A549 (cell line): ENCODE measurements around the gene ZBTB42. TPM values are rescaled to one million over a fixed set of nuclear protein-coding genes. Genes with fewer than 3 reads are reported as not detected.
A peak's percentile ranks its signal among the peaks of the same experiment; 100 is the strongest.

Source experiments
- ATAC-seq, 2 experiments: fragments of 200-7000 bp in 1 of 2; fragments of >200 bp in 1 of 2; cut with Nextera tagmentation in 1 of 2; cut with Tn5 transposase in 1 of 2; 3 replicates each; pipeline versions ENCODE4 v1.8.0 to v1.9.1; 2018 to 2020; ENCODE audit warnings: mild to moderate bottlenecking in 1 of 2, moderate library complexity in 1 of 2
- CTCF ChIA-PET: fragments of 300-600 bp; sonication (Branson Sonifier 250); formaldehyde crosslinking; extraction: SDS; loops from one replicate; lab custom pipeline; 2021; ENCODE audit warnings: antibody characterized with exemption, inconsistent platforms; lab: Yijun Ruan, JAX
- POLR2A ChIA-PET: fragments of 350-600 bp; formaldehyde crosslinking; extraction: SDS; loops from one replicate; lab custom pipeline; 2021; ENCODE audit warnings: antibody characterized with exemption, inconsistent platforms; lab: Yijun Ruan, JAX
- DNase-seq, 2 experiments: peaks; one replicate each; pipeline versions ENCODE4 v3.0.0 to v3.0.0-alpha.2; 2011 to 2016; ENCODE audit warnings: low read depth in 1 of 2, low spot score in 1 of 2
- FAIRE-seq: peaks from 2 replicates; lab custom pipeline; 2011; peaks lifted over from hg19 to GRCh38; lab: Jason Lieb, UNC
- H3K27ac ChIP-seq, 2 experiments: fragments of >200 bp; sonication (Bioruptor Twin); formaldehyde crosslinking; 3 replicates each; pipeline ENCODE4 v1.5.1; 2016 to 2017
- H3K4me1 ChIP-seq: fragments of >200 bp; sonication (Bioruptor Twin); formaldehyde crosslinking; 3 replicates; pipeline ENCODE4 v1.6.1; 2016
- H3K4me2 ChIP-seq: fragments of >200 bp; sonication (Bioruptor Twin); formaldehyde crosslinking; 3 replicates; pipeline ENCODE4 v1.6.1; 2016
- H3K4me3 ChIP-seq: fragments of >200 bp; sonication (Bioruptor Twin); formaldehyde crosslinking; 3 replicates; pipeline ENCODE4 v1.5.1; 2016
- H3K9me3 ChIP-seq: fragments of >200 bp; sonication (Bioruptor Twin); formaldehyde crosslinking; 3 replicates; pipeline ENCODE4 v1.6.1; 2016
- BCL3 ChIP-seq: fragments of >200 bp; sonication (Bioruptor Twin); formaldehyde crosslinking; IDR thresholded peaks from 3 replicates; pipeline ENCODE4 v1.6.1; 2016
- BHLHE40 ChIP-seq: IDR thresholded peaks from 2 replicates; pipeline ENCODE4 v1.6.1; 2012; ENCODE audit warnings: low read depth, low read length, inconsistent platforms
- CEBPB ChIP-seq, 2 experiments: fragments of >200 bp in 1 of 2; sonication (Bioruptor Twin) in 1 of 2; formaldehyde crosslinking in 1 of 2; IDR thresholded peaks; 2 replicates each; pipeline ENCODE4 v1.6.1; 2012 to 2016
- CHD4 ChIP-seq: fragments of 200-600 bp; sonication (generic); IDR thresholded peaks from 2 replicates; pipeline ENCODE4 v1.6.1; 2016; ENCODE audit warnings: antibody characterized with exemption, mild to moderate bottlenecking, borderline replicate concordance
- CTCF ChIP-seq: fragments of >200 bp; sonication (Bioruptor Twin); formaldehyde crosslinking; IDR thresholded peaks from 3 replicates; pipeline ENCODE4 v1.5.1; 2016
- EHMT2 ChIP-seq: fragments of 200-600 bp; sonication (generic); IDR thresholded peaks from 2 replicates; pipeline ENCODE4 v1.6.1; 2016; ENCODE audit warnings: antibody characterized with exemption, low read depth, mild to moderate bottlenecking, moderate library complexity
- ELK1 ChIP-seq: fragments of 150-350 bp; IDR thresholded peaks from 2 replicates; pipeline ENCODE4 v1.6.1; 2014; ENCODE audit warnings: low read depth, mild to moderate bottlenecking, low read length
- FOSB ChIP-seq: fragments of 250-450 bp; sonication (Bioruptor Pico); IDR thresholded peaks from 2 replicates; pipeline ENCODE4 v1.5.0; 2020; ENCODE audit warnings: mild to moderate bottlenecking, moderate library complexity
- FOSL2 ChIP-seq, 2 experiments: fragments of 450-650 bp in 1 of 2; fragments of >200 bp in 1 of 2; sonication (Bioruptor Twin) in 1 of 2; formaldehyde crosslinking; IDR thresholded peaks; 2 replicates each; pipeline versions ENCODE4 v1.5.0 to v1.6.1; 2016 to 2020; ENCODE audit warnings: mild to moderate bottlenecking in 1 of 2, moderate library complexity in 1 of 2
- FOXS1 ChIP-seq: fragments of 250-450 bp; sonication (Bioruptor Pico); IDR thresholded peaks from 2 replicates; pipeline ENCODE4 v1.5.0; 2020; ENCODE audit warnings: mild to moderate bottlenecking, moderate library complexity
- GATA3 ChIP-seq: IDR thresholded peaks from 2 replicates; pipeline ENCODE4 v1.6.1; 2012; ENCODE audit warnings: borderline replicate concordance
- HOXA7 ChIP-seq: fragments of 250-450 bp; sonication (Bioruptor Pico); IDR thresholded peaks from 2 replicates; pipeline ENCODE4 v1.5.0; 2020; ENCODE audit warnings: mild to moderate bottlenecking, moderate library complexity
- JUN ChIP-seq, 2 experiments: fragments of >200 bp; sonication (Bioruptor Twin); formaldehyde crosslinking; IDR thresholded peaks; 2 replicates in 1 of 2; 3 replicates in 1 of 2; pipeline ENCODE4 v1.6.1; 2016 to 2017
- JUNB ChIP-seq: fragments of >200 bp; sonication (Bioruptor Twin); formaldehyde crosslinking; IDR thresholded peaks from 2 replicates; pipeline ENCODE4 v1.6.1; 2016
- KDM1A ChIP-seq: fragments of 200-600 bp; sonication (generic); IDR thresholded peaks from 2 replicates; pipeline ENCODE4 v1.6.1; 2016; ENCODE audit warnings: low read depth, mild to moderate bottlenecking
- MAFK ChIP-seq: fragments of 450-650 bp; IDR thresholded peaks from 2 replicates; pipeline ENCODE4 v1.6.1; 2014; ENCODE audit not compliant: partially characterized antibody
- MAZ ChIP-seq: fragments of 150-350 bp; IDR thresholded peaks from 2 replicates; pipeline ENCODE4 v1.6.1; 2014; ENCODE audit warnings: antibody characterized with exemption, low read depth, low read length, borderline replicate concordance
- NPAS2 ChIP-seq: fragments of 250-450 bp; sonication (Bioruptor Pico); IDR thresholded peaks from 2 replicates; pipeline ENCODE4 v1.8.0; 2022; ENCODE audit warnings: mild to moderate bottlenecking, moderate library complexity, borderline replicate concordance
- PBX3 ChIP-seq: IDR thresholded peaks from 2 replicates; pipeline ENCODE4 v1.6.1; 2012
- PHF8 ChIP-seq: fragments of 200-600 bp; sonication (generic); IDR thresholded peaks from 2 replicates; pipeline ENCODE4 v1.6.1; 2016; ENCODE audit warnings: low read depth, mild to moderate bottlenecking, antibody characterized with exemption, moderate library complexity, borderline replicate concordance
- POLR2A ChIP-seq: IDR thresholded peaks from 2 replicates; pipeline ENCODE4 v1.6.1; 2012; ENCODE audit warnings: mild to moderate bottlenecking, low read length
- POLR2AphosphoS2 ChIP-seq: conservative IDR thresholded peaks from 2 replicates; pipeline ENCODE4 v1.6.1; 2012; ENCODE audit warnings: low read length, improper control_type of control experiment, inconsistent platforms
- RCOR1 ChIP-seq: fragments of 150-350 bp; IDR thresholded peaks from 2 replicates; pipeline ENCODE4 v1.6.1; 2014; ENCODE audit warnings: antibody characterized with exemption, low read length, low read depth
- RFX5 ChIP-seq: fragments of 450-650 bp; IDR thresholded peaks from 2 replicates; pipeline ENCODE4 v1.7.1; 2014; ENCODE audit warnings: antibody characterized with exemption, mild to moderate bottlenecking, moderate library complexity
- SREBF2 ChIP-seq: fragments of 450-650 bp; IDR thresholded peaks from 2 replicates; pipeline ENCODE4 v1.6.1; 2014; ENCODE audit warnings: mild to moderate bottlenecking, moderate library complexity
- ZNF302 ChIP-seq: fragments of 250-450 bp; sonication (Bioruptor Pico); IDR thresholded peaks from 2 replicates; pipeline ENCODE4 v1.9.0; 2021; ENCODE audit warnings: inconsistent platforms, mild to moderate bottlenecking, moderate library complexity
- WGBS: methylation state at CpG from one replicate; pipeline ENCODE4 v1.1.6; 2017; ENCODE audit errors: missing lambda C conversion rate; 5-methylcytosine and 5-hydroxymethylcytosine counted together
- polyA plus RNA-seq, 4 experiments: library from polyadenylated mRNA; depleted of rRNA in 3 of 4; stranded (reverse); fragments of >200 nt; fragmentation: RNase III in 1 of 4; extraction: RNeasy Plus Mini Kit Qiagen cat#74134 plus additional on column Dnase treatment in 1 of 4; gene quantifications; 2 replicates in 3 of 4; 3 replicates in 1 of 4; pipeline ENCODE4 v1.2.3, GENCODE V29; 2011 to 2017
- TF ChIP-seq, protein P1 (sequence below): fragments of 200-600 bp; sonication (generic); IDR thresholded peaks from 2 replicates; pipeline ENCODE4 v1.6.1; 2016; ENCODE audit warnings: antibody characterized with exemption, mild to moderate bottlenecking, moderate library complexity

Gene ZBTB42
- polyA plus RNA-seq, 2 of the 4 experiments (the other 2 are of a cell fraction): 1.6 to 2.6 TPM

DNA sequence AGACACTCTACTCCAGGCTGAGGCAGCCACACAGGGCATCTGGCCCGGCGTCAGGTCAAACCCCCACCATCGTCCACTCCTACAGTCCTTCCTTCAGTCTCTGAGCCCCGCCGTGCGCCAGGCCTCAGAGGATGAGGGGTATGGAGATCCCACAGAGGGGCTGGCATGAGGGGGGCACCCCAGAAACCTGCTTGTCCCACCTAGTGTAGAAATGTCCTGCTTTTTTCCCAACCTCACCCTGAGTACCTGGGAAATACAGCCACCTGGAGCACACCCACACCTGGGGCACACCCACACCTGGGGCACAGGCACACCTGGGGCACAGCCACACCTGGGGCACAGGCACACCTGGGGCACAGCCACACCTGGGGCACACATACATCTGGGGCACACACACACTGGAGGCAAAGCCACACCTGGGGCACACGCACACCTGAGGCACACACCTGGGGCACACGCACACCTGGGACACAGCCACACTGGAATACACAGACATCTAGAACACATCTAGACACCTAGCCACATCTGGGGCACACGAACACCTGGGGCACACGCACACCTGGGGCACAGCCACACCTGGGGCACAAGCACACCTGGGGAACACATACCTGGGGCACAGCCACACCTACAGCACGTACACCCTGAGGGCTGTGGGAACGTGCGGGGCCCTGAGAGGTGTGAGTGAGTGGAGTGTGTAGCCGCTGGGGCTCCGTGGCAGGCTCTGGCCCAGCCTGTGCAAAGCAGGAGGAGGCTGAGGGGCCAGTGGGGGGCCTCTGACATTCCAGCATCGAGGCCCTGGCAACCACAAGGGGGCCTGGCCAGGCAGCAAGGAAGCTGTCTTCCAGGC, 23.7 kb upstream of the ZBTB42 start:
- ATAC-seq: peak in 1 of 2 experiments; percentile 6; a peak in 2 of 6 replicates
- Histone ChIP-seq H3K27ac (no peak overlapping the region), H3K4me2 (no peak overlapping the region), H3K4me1 (no peaks in the 10 kb centered on the region), H3K9me3 (no peaks in the 10 kb centered on the region), H3K4me3 (no peak overlapping the region)
- DNase-seq: no peak
- POLR2A ChIA-PET: no interaction called here
- FAIRE-seq: no peak
- TF ChIP-seq GATA3 (no peak), JUN (IDR thresholded peaks at IDR 0.05) (no peak), MAZ (no peak), SREBF2 (no peak), KDM1A (no peak), FOXS1 (CRISPR knock-in tag) (no peak), MAFK (no peak), JUNB (no peak), CHD4 (no peak), HOXA7 (CRISPR knock-in tag) (no peak), RCOR1 (no peak), CTCF (no peak), BCL3 (no peak), PBX3 (no peak), RFX5 (no peak), BHLHE40 (no peak), POLR2A (no peak)
- TF ChIP-seq, protein P1, sequence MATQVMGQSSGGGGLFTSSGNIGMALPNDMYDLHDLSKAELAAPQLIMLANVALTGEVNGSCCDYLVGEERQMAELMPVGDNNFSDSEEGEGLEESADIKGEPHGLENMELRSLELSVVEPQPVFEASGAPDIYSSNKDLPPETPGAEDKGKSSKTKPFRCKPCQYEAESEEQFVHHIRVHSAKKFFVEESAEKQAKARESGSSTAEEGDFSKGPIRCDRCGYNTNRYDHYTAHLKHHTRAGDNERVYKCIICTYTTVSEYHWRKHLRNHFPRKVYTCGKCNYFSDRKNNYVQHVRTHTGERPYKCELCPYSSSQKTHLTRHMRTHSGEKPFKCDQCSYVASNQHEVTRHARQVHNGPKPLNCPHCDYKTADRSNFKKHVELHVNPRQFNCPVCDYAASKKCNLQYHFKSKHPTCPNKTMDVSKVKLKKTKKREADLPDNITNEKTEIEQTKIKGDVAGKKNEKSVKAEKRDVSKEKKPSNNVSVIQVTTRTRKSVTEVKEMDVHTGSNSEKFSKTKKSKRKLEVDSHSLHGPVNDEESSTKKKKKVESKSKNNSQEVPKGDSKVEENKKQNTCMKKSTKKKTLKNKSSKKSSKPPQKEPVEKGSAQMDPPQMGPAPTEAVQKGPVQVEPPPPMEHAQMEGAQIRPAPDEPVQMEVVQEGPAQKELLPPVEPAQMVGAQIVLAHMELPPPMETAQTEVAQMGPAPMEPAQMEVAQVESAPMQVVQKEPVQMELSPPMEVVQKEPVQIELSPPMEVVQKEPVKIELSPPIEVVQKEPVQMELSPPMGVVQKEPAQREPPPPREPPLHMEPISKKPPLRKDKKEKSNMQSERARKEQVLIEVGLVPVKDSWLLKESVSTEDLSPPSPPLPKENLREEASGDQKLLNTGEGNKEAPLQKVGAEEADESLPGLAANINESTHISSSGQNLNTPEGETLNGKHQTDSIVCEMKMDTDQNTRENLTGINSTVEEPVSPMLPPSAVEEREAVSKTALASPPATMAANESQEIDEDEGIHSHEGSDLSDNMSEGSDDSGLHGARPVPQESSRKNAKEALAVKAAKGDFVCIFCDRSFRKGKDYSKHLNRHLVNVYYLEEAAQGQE: no peak
- CTCF ChIA-PET: interaction anchor here (1.0 to 3.1 kb wide), 3 partner anchors 9 to 49 kb away, joined by 3 to 17 read pairs (median 5); no protein-coding TSS in a partner anchor
- WGBS: 86% methylated on average over 9 of the region's 16 CpGs

- Histone ChIP-seq H3K4me3 (no peak overlapping the region), H3K4me1 (no peaks in the 10 kb centered on the region), H3K27ac (no peak overlapping the region), H3K9me3 (no peaks in the 10 kb centered on the region), H3K4me2 (no peak overlapping the region)
- CTCF ChIA-PET: interaction anchor here (1.9 to 3.1 kb wide), 2 partner anchors 9 to 43 kb away, joined by 6 to 17 read pairs; no protein-coding TSS in a partner anchor
- POLR2A ChIA-PET: no interaction called here
- no peak for DNase-seq
- WGBS: 88% methylated on average over 13 of the region's 15 CpGs
- no peak for ATAC-seq
- FAIRE-seq: no peak
- TF ChIP-seq CEBPB (IDR thresholded peaks at IDR 0.05) (no peak), NPAS2 (CRISPR knock-in tag) (no peak), ZNF302 (no peak), JUNB (no peak), ELK1 (no peak), PHF8 (no peak), POLR2AphosphoS2 (no peak), EHMT2 (no peak), BHLHE40 (no peak), SREBF2 (no peak), FOSB (CRISPR knock-in tag) (no peak), HOXA7 (CRISPR knock-in tag) (no peak), FOSL2 (IDR thresholded peaks at IDR 0.05) (no peak), FOSL2 (CRISPR knock-in tag; IDR thresholded peaks at IDR 0.05) (no peak)
These were observed 23.1 kb upstream of the ZBTB42 start for GRCh38 chr14:104777808-104778249.
